GM19043 (cell line): Measurements from ENCODE around the gene NFIB.
A peak's percentile ranks its signal among the peaks of the same experiment; 100 is the strongest.

ENCODE experiments used
- ATAC-seq: cut with Tn5 transposase; IDR thresholded peaks from one replicate; pipeline ENCODE4 v1.9.1; 2021; ENCODE audit warnings: low read depth; ENCODE audit not compliant: unreplicated experiment

The NFIB gene

DNA sequence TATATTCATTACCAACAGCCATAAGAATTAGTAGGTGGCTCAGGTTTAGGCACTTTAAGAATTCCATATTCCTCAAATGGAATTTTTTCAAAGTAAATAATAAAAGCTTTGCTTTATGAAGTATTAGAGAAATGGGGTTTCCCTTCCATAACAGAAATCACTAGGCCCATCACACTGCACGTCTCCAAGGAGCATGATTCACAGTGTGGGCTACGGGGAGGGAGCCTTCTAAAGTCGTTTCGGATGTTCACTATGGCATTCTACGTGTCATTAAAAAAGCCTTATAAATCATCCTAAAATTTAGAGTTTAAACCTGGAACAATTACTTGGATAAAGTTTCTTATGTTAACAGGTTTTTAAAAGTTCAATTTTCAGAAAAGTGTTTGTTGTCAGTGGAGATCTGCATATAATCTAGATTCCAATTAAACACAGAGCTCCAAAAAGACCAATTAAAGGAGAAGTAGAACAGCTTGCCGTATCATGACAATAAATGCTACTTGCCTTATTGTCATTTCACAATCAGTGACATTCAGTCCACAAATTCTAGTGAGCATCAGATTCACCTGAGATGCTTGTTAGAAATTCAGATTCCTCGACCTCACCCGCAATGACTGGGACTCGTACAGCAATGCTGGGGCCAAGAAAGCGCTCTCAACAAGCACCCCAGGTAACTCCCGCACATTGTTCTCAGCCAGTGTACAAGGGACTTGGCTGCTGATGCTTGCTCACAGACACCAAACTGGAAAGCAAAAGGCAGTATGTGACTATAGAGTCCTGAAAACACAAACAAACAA, 115.7 kb downstream of the NFIB start:
- no peak for ATAC-seq

DNA sequence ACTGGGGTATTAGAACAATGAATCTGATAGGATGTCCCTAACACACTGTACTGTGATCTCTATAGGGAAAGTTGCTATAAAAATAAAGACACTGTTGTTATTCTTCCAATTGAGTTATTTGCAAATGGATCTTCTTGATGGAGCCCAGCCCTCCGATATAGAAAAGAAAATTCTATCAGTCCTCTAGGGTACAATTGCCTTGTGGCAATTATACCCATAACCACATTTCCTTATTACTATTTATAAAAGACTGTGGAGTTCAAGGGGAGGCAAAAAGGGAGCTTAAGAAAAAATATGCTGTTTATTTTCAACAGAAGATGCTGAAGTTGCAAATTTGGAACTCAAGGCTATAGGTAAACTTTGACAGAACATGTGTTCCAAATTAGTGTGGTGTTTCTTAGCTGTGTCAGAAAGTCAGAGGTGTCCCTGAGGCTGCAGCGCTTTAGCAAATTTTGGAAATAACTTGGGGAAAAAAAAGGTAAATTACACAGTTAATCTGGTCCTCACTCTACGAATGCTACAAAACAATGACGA, 116.5 kb downstream of the NFIB start:
- no peak for ATAC-seq

DNA sequence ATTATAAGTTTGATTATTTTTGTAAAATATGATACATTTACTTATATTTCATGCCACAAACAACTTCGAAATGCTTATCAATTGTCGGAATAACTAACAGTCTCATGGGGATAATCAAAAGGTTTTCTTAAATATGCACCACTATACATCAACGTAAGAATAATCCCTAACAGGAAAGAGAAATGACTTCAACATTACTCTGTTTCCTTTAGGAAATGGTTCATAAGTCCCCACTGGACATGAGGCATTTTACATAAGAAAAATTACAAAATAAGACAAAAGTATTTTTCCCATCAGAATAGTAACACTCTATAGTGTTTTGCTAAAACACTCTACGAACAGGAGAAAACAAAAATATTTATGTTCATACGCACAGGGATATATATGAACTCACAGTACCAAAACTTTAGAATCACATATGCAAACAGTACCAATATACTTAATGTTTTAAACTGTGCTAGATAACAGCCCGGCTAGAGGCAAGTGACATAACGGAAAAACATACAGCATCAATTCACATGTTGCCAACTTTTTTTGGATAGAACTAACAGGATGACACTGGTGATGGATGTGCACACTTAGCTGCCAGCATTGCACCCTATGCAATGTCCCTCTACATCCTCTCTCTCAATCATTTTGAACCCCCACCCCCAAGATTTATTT, 120.5 kb downstream of the NFIB start:
- ATAC-seq, result no peak

DNA sequence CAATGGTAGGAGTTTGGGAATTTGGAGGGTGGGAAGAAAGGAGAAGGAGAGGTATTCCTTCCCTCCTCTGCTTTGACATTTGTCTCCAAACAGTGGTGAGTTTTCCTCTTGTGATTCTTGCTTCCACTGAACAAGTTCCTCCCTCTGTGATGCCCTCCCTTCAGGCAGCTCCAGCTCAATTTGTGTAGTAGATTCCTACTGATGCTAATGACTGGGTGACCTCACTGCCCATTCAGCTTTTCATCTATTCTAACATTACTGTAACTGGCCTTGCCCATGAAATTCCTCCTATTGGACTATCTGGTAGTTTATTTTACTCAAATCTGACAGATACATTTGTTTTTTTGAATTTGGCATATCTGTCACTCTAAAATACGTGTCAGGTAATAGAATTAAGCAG, 121.4 kb downstream of the NFIB start:
- no peak for ATAC-seq

DNA sequence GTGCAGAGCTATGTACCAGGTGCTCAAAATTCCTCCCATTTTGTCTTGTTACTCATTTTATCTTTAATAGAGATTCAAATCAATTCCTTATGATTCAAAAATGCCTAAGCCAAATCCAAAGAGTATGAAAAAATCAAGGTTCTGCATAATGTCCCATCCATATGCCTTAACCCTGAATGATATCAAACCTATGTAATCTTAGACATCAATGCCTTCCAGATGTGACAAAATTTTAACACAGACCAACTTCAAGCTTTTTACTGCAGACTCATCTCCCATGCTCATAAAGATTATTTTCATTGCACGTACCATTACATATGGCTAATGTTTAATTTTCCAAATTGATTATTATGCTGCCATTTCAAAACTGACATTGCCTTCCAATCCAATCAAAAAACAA, 122.4 kb downstream of the NFIB start:
- no peak for ATAC-seq

DNA sequence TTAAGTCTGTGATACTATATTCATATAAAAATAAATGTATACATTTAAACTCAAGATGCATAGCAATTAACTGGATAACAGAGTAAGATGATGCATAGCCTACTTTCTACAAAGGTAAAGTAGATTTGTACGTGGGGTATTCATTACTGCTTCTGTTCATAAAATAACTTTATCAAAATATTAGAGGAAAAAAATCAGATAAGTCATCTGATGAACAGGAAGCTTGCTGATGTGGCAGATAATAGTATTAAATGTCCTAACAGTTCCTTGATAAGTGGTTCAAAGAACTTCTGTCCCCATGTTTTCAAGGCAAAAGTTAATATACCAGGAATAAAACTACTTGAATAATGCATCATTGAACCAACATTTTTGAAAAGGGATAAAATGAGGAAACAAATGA, 123.7 kb downstream of the NFIB start:
- ATAC-seq, result no peak

DNA sequence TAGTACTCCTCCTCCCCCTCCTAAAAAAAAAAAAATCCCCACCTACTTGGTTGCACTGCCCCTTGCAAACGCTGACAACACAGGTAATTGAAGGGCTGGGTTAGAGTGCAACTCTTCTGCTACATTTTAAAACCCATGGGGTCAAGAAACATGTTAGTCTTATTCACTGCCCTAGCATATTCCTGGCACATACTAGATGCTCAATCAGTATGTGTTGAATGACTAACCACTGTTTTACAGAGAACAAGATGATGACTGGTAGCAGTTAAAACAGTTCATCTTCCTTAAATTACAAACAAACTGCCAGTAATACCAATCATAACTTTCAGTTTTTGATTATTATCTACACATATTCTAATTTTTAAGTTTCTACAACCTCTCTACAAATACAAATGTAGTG, 124.4 kb downstream of the NFIB start:
- ATAC-seq, result no peak

DNA sequence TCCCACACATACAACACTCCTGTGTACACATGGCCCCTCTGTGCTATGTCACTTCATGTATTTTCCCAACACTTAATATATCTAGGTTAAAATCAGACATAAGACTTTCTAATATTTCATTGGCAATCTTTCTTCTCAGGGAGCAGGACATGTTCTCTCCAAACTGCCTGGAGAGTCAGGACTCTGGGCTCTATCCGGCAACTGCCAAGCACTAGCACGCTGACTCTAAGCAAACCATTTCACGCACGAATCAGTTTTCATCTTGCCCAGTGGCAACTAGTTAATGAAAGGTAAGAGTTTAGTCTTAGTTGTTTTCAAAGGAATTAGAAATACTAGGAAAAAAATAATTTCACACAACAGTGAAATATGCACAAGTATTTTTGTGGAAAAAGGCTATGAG, 124.8 kb downstream of the NFIB start:
- no peak for ATAC-seq

DNA sequence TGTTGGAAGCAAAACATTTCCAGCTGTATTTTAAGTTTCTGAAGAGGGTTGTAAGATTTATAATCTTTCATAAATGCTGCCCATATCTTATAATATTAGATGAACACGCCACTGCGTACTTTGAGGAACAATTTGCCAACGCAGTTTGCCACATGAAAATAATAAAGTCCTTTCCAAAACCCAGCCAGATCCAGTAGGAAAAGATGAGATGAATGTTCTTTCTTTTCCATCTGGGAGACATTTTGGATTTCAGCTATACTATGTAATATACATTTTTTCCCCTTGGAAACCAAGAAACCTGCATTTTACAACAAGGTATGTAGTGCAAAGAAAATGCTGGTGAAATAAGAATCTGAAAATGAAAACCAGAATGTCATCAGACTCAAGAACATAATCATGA, 125.4 kb downstream of the NFIB start:
- no peak for ATAC-seq

DNA sequence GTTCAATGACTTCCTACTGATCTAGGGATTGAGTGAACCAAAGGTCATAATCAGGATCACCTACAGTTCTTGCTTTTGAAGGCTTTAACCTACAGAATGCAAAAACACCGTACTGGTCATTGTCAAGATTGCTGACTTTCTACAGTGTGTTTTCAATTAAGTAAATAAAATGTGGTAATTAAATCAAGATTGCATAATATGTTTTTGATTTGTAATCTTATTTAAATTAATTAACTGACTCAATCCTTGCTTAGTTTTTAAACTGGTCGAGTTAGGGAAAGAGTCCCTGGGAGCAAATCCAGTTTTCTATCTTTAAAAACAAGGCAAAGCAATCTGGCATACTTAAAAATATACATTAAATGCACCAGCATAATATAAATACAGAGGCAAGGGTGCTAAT, 125.9 kb downstream of the NFIB start:
- ATAC-seq, result no peak

DNA sequence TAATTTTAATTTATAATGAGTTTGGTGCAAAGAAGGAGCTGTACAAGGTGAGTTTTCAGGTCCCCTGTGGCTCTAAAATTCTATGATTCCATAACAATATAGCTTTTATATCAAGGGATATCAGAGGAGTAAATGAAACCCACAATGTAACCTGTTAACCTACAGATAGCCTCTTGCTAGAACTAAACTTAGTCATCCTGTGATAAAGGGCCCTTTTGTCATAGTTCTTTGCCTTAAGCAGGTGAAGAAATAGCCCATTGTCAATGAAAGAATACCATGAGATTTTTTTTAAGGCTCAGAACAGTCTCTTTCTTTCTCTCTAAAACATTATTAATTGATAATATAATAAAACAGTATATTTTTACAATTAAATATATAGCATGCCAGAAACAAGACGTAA, 127.8 kb downstream of the NFIB start:
- ATAC-seq, result no peak

DNA sequence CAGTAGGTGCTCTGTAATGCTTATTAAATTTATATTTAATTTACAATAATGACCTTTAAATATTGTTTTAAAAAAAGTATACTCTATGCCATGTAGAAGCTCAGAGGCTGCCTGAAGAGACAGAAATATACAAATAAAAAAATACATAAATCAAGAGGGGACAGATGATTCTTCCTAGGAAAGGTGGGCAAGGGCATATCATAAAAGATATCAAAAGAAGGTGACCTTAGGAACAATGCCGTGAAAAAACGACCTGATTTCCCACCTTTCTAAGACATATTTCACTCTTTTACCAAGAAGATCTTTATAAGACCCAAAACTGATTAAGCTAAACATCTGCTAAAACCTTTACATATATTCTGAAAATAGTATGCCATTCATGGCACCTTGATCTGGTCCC, 128.9 kb downstream of the NFIB start:
- no peak for ATAC-seq

DNA sequence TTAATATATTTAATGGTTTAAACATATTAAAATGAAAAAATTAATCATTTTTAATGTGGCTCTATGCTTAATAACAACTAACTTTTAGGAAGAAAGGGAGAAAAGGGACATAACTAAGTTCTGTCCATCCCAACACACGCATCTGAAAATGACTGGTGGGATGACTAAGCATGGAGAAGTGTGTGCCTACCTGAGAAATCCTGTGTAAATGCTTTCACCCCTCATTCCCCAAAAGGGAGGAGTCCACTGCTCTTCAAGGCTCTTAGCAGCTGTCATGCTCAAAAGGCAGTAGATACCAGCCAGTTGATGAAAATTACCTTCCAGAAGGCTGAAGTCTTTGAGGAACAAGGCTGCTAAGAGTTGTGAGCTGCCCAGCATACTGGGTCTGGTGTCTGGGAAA, 130.9 kb downstream of the NFIB start:
- no peak for ATAC-seq

DNA sequence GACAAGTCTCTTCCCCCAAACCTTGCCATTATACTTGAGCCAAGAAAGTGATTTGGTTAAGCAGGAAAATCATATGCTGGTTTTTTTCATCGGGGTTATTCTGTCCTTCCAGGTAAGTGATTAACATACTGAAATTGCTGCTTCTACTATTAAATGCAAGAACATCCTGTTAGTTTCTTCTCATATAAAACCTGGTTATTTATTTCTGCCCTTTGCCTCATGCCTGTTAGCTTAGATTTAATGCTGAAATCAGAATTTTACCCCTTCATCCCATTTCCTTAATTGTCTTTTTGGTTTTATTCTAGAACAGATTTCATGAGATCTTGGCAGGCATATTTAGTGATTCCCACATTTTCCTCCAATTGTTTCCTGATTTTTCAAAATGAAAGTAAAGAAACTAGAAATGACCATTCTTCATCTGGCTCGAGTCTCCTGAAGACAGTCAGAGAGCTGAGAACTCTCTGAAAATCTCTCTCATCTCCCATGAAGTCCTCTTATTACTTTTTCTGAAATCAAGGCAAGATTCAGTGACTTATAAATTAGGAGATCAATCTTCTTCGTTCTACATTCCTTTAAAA, 132.9 kb downstream of the NFIB start:
- no peak for ATAC-seq

DNA sequence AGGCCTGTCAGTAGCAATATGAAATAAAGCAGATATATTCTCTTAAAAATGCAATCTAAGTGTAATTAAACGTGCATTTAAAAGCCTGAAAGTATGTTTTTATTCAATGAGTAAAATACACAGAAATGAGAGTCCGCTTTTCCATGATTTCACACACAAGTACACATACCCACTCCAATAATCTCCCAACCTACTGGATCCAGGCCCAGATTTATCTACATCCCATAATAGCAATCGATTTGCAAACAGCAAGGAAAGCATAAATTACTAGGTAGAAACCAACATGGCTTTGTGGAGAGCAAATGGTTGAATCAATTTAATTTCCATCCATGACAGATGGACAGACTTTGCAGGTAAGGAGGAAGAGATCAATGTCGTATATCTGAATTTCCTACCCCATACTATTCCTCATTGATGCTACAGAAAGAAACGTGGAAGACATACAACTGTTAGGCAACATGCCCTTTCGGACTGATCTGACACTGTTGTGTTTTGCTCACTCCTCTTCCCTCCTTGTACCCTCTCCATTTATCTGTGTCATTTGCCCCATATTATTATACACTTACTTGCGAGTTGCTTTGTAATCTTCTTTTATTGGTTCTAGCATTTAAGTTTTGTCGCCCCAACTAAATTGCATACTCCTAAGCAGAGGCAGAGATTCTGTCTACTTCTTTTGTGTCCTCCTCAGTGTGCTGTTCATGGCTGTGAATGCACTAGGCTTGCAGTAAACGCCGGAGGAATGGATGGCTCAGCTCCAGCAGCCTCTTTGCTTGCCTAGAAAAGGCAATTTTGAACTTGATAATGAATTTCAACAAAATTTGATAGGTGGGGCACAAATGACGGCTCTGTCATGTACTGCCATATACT, 133.6 kb downstream of the NFIB start:
- ATAC-seq, result no peak

DNA sequence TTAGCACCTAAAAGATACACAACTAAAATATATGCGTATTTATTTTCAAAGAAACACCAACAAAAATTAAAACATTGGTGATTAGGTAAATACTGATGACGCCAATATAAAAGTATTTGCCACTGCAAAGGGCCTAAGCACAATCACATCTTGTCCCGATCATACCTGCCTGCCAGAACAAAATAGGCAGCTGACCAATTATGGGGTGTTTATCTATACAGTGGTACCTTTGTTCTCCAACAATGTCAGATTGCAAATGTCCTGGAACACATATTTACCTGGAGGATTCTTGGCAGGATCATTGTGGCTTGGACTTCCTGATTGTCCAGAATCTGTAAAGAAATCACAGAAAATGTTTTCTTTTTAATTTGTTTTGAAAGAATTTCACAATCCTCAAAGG, 134.5 kb downstream of the NFIB start:
- no peak for ATAC-seq

DNA sequence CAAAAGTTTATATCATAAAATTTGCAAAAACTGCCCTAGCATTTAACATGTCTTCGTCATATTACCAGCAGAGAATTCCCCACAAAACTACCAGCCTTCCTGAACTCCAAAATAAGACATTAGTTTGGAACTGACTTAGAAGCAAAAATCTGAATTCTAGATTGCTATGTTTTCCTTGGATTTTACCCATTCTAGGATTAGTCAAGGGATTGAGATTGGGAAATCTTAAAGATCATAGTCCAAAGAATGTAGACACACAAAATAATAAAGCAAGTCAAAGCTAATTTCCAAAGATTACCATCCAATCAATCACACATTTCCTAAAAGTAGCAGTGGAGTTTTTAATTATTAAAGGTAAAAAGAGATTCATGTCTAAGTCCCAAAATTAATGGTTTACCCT, 138.2 kb downstream of the NFIB start:
- ATAC-seq, result no peak

DNA sequence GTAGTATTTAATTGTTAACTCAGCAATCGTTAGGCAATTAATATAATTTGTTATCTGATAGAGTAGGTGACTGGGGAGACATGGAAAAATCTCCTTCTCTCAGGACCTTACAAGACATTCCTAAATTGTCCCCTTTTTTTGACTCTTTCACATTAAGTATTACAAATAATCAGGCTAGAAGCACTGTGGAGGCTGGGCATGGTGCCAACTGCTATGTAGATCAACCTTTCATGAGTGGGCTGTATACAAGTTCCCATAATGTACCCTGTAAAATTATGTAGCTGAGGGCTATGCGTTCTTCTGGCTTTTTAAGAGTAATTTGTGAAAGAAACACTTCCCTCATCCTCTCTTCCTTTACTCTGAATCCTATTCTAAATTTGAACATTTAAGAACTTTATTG, 140.2 kb downstream of the NFIB start:
- ATAC-seq, result no peak

DNA sequence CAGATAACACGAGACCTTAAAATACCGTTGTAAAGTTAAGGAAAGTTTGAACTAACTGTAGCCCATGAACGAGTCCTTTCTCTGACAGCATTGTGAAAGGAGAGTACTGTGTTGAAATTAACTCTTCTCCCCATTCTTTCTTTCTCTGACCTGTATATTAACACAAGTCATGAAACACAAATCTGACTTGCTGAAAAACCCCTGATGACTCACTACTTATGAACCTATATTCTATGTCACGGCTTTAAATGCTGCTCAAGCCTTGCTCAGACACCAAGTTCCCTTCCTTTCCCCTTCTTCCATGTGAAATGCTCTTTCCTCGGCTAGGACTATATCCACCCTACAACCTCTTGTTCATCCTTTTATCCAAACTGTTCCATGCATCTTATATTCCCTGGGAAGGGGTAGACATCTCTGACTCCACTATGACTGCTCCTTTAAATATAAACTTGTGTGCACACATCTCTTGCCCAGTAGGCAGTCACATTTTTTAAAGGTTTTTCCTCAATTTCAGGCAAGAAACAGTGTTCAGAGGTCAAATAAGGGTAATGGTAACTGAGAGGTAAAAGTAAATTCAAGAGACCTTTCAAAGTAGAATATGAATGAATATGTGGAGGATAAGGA, 142.9 kb downstream of the NFIB start:
- peak; percentile 70 for ATAC-seq

DNA sequence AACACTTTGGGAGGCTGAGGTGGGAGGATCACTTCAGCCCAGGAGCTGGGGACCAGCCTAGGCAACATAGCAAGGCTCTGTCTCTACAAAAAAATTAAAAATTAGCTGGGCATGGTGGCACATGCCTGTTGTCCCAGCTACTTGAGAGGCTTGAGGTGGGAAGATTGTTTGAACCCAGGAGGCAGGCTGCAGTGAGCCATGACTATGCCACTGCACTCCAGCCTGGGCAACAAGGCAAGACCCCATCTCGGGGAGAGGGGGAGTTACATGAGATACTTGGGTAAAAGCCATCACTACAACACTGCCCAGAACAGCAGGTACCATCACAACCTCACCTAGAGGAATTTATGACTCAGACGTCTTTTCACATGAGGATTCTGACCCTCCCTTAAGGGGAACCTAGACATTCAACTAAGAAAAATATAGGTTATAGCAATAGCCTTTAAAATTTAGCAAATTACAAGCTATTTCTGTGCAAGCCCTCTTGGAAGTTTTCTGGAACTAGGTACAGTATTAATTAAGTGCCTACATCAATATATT, 143.5 kb downstream of the NFIB start:
- ATAC-seq, result peak; percentile 30
